RWPE2 (cell line): Measurements from ENCODE around the gene IRF2BP2.

ENCODE experiments used
- ATAC-seq: fragments of 200-7000 bp; cut with Tn5 transposase; 3 replicates; pipeline ENCODE4 v1.9.1; 2021; ENCODE audit warnings: low read depth
- DNase-seq: peaks from one replicate; pipeline ENCODE4 v3.0.0-alpha.2; 2020; ENCODE audit warnings: low spot score
- H3K27ac ChIP-seq: fragments of 450-650 bp; 2 replicates; pipeline ENCODE4 v1.5.1; 2017; ENCODE audit warnings: mild to moderate bottlenecking; ENCODE audit not compliant: poor library complexity, severe bottlenecking
- H3K27me3 ChIP-seq: fragments of 250-450 bp; sonication (Bioruptor Pico); 2 replicates; pipeline ENCODE4 v1.5.1; 2021; ENCODE audit warnings: mild to moderate bottlenecking, moderate library complexity; ENCODE audit not compliant: insufficient read depth, poor library complexity, severe bottlenecking
- H3K36me3 ChIP-seq: fragments of 250-450 bp; sonication (Bioruptor Pico); 2 replicates; pipeline ENCODE4 v1.5.1; 2020; ENCODE audit warnings: low read depth, mild to moderate bottlenecking, moderate library complexity
- H3K4me1 ChIP-seq: fragments of 250-450 bp; sonication (Bioruptor Pico); 2 replicates; pipeline ENCODE4 v1.5.1; 2021; ENCODE audit warnings: mild to moderate bottlenecking, moderate library complexity; ENCODE audit not compliant: insufficient read depth, poor library complexity, severe bottlenecking
- H3K4me3 ChIP-seq: fragments of 250-450 bp; sonication (Bioruptor Pico); 2 replicates; pipeline ENCODE4 v1.5.1; 2021; ENCODE audit warnings: mild to moderate bottlenecking, moderate library complexity; ENCODE audit not compliant: severe bottlenecking
- H3K9me3 ChIP-seq: fragments of 250-450 bp; sonication (Bioruptor Pico); 2 replicates; pipeline ENCODE4 v1.5.1; 2021; ENCODE audit warnings: mild to moderate bottlenecking, moderate library complexity; ENCODE audit not compliant: severe bottlenecking
- CTCF ChIP-seq: fragments of 450-650 bp; IDR thresholded peaks from one replicate; pipeline ENCODE4 v1.5.1; 2017; ENCODE audit warnings: mild to moderate bottlenecking, moderate library complexity; ENCODE audit not compliant: poor library complexity, severe bottlenecking

The IRF2BP2 gene

GRCh38 chr1:234603221-234604204, 6.5 kb downstream of the IRF2BP2 start:
- H3K4me3 ChIP-seq: peak overlapping the region; percentile 63

GRCh38 chr1:234602334-234603220, 7.4 kb downstream of the IRF2BP2 start:
- Histone ChIP-seq H3K4me1 (peaks cover 47% of the 10 kb centered on the region), H3K9me3 (no peaks in the 10 kb centered on the region), H3K27ac (peak overlapping the region; percentile 98), H3K27me3 (no peaks in the 10 kb centered on the region), H3K4me3 (peak overlapping the region; percentile 63), H3K36me3 (peaks cover 59% of the 10 kb centered on the region)
- TF ChIP-seq CTCF: no peak
- DNase-seq (no peak), ATAC-seq (peak; percentile 72)

More at GRCh38 chr1:234603221-234604204, 6.5 kb downstream of the IRF2BP2 start:
- no peak for ATAC-seq
- DNase-seq: no peak
- no peaks in the 10 kb centered on the region for H3K27me3 ChIP-seq
- H3K4me1 ChIP-seq: peaks cover 45% of the 10 kb centered on the region
- H3K9me3 ChIP-seq: no peaks in the 10 kb centered on the region
- peak overlapping the region; percentile 98 for H3K27ac ChIP-seq
- TF ChIP-seq CTCF: no peak
- peaks cover 68% of the 10 kb centered on the region for H3K36me3 ChIP-seq

DNA sequence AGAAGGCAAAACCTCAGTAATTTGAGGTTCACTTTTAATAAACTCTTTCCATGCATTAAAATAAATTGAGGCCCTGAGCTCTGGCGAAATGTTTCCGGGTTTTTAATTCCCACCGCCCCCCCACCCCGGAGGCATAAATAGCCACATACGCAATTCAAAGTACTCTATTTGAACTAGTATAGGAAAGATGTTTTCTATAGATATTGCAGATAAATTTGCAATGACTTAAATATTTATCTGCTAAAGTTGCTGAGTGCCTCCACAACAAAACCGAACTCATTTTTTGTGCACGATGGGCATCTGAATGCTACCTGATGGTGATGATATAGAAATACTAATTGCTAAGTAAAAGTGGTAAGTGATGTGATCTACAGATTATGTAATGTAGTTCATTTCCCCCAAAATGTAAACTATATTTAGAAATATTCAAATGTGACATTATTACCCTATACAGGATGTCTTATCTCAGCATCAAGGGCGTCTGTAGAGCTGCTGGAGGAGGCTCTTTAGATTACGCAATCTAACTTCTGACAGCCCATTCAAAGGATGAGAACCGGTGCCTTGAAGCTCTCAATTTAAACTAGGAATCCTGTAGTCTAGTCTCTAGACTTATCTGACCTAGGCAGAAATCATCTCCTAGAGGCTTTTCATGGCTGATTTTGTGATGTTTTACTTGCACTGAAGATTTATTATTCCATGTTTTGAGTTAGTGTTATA, 8.5 kb downstream of the IRF2BP2 start:
- DNase-seq (no peak), ATAC-seq (no peak)
- no peak for TF ChIP-seq CTCF
- H3K27ac ChIP-seq: peak overlapping the region; percentile 98
- H3K27me3 ChIP-seq: no peaks in the 10 kb centered on the region
- H3K36me3 ChIP-seq: peaks cover 48% of the 10 kb centered on the region
- peaks cover 47% of the 10 kb centered on the region for H3K4me1 ChIP-seq
- H3K9me3 ChIP-seq: no peaks in the 10 kb centered on the region
- H3K4me3 ChIP-seq: no peak overlapping the region

DNA sequence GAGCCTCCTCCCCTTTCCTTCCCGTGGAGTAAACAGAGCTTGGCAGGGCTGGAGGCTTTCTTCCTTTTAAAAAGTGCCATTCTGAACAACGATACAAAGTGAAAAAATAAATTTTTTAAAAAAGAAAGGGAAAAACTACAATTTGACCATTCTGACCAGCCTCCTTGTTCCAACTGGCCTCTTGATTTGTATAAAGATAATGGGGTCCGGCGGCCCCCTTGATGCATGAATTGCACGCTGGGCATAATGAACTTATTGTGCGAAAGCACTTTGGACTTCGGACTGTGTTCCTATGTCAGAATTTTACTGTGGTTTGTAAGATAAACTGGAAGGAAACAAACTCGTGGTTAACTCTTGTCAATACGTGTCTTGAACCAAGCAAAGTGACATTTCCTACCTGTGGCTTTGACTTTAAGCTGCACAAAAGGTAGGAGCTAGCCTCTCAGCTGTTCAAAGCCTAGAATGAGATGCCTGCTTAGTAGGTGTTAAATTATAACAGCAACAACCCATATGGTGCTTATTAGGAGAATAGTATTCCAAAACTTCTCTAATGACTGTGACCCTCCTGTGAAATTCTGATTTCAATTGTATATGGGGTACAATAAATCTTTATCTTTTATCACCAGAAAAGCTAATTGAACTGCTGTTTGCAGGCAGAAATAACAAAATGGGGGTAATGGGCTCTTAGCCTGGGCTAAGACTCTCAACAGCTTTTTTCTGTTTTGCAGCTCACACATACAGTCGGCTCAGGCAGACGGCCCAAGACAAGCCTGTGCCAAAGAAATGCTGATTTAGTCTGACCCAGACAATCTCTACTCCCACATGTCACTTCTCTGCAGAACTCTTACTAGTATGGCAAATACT, 9.3 kb downstream of the IRF2BP2 start:
- Histone ChIP-seq H3K4me3 (peak overlapping the region; percentile 29), H3K4me1 (peaks cover 47% of the 10 kb centered on the region), H3K36me3 (peaks cover 39% of the 10 kb centered on the region), H3K27me3 (no peaks in the 10 kb centered on the region), H3K9me3 (no peaks in the 10 kb centered on the region), H3K27ac (peak overlapping the region; percentile 98)
- ATAC-seq (no peak), DNase-seq (no peak)
- no peak for TF ChIP-seq CTCF
